ENCODE data around the gene GALNT12. TPM values are rescaled to one million over a fixed set of nuclear protein-coding genes. Genes with fewer than 3 reads are reported as not detected.

The GALNT12 gene
- total RNA-seq, 6 donors from 2014 or later: 18.2 to 89.1 (median 30.0) TPM

GRCh38 chr9:98866435-98867102 is 59.1 kb downstream of the GALNT12 start:
- WGBS, 2 donors: 55 to 62% methylated on average over 6 of the region's 6 CpGs
- DNase-seq: no peak
- Histone ChIP-seq H3K27ac (no peak overlapping the region), H3K4me1 (peaks cover 6 to 19% (median 19%) of the 10 kb centered on the region in 4 donors), H3K4me3 (no peak overlapping the region), H3K9me3 (no peaks in the 10 kb centered on the region), H3K27me3 (no peaks in the 10 kb centered on the region), H3K36me3 (no peaks in the 10 kb centered on the region)
- no peak for ATAC-seq (ENCODE audit: low FRiP score in 2 of 2)
- TF ChIP-seq POLR2AphosphoS5 (IDR thresholded peaks at IDR 0.05): no peak
- no peak for TF ChIP-seq EP300 (IDR thresholded peaks at IDR 0.05)
- TF ChIP-seq CTCF (IDR thresholded peaks at IDR 0.05): no peak

GRCh38 chr9:98867103-98867428 is 59.6 kb downstream of the GALNT12 start:
- H3K4me3 ChIP-seq: no peak overlapping the region
- TF ChIP-seq POLR2AphosphoS5 (IDR thresholded peaks at IDR 0.05): no peak
- no peak for TF ChIP-seq CTCF (IDR thresholded peaks at IDR 0.05)
- no peak for TF ChIP-seq EP300 (IDR thresholded peaks at IDR 0.05)
- no peak for TF ChIP-seq POLR2A (IDR thresholded peaks at IDR 0.05)
- H3K36me3 ChIP-seq: no peaks in the 10 kb centered on the region
- DNase-seq (no peak), ATAC-seq (ENCODE audit: low FRiP score in 2 of 2) (peak in 1 of 2 donors; percentile 7)
- no peaks in the 10 kb centered on the region for H3K27me3 ChIP-seq
- H3K27ac ChIP-seq: peak overlapping the region in 1 of 4 donors; percentile 37
- no peaks in the 10 kb centered on the region for H3K9me3 ChIP-seq
- WGBS, 2 donors: 17 to 36% methylated on average over 1 of the region's 1 CpG
- peaks cover 6 to 19% (median 19%) of the 10 kb centered on the region in 4 donors for H3K4me1 ChIP-seq

GRCh38 chr9:98867429-98868168 is 60.1 kb downstream of the GALNT12 start:
- peak overlapping the region in 1 of 4 donors; percentile 37 for H3K27ac ChIP-seq
- no peaks in the 10 kb centered on the region for H3K9me3 ChIP-seq
- DNase-seq (peak in 1 of 2 donors; percentile 48), ATAC-seq (ENCODE audit: low FRiP score in 2 of 2) (peak; percentile 82 to 95)
- 36 to 49% methylated on average over 4 of the region's 4 CpGs for whole genome bisulfite sequencing, 2 donors
- peak; percentile 20 to 62 for TF ChIP-seq POLR2AphosphoS5 (IDR thresholded peaks at IDR 0.05)
- TF ChIP-seq EP300 (IDR thresholded peaks at IDR 0.05): no peak
- no peaks in the 10 kb centered on the region for H3K36me3 ChIP-seq
- H3K4me1 ChIP-seq: peaks cover 6 to 19% (median 19%) of the 10 kb centered on the region in 4 donors
- no peak overlapping the region for H3K4me3 ChIP-seq
- H3K27me3 ChIP-seq: no peaks in the 10 kb centered on the region

- 92 to 95% methylated on average over 8 of the region's 8 CpGs for WGBS, 2 donors
- Histone ChIP-seq H3K4me1 (peaks cover 6 to 19% (median 19%) of the 10 kb centered on the region in 4 donors), H3K27me3 (no peaks in the 10 kb centered on the region), H3K4me3 (no peak overlapping the region), H3K27ac (no peak overlapping the region), H3K9me3 (no peaks in the 10 kb centered on the region), H3K36me3 (no peaks in the 10 kb centered on the region)
- no peak for TF ChIP-seq POLR2A (IDR thresholded peaks at IDR 0.05)
- TF ChIP-seq CTCF (IDR thresholded peaks at IDR 0.05): no peak
- TF ChIP-seq EP300 (IDR thresholded peaks at IDR 0.05): no peak
- no peak for TF ChIP-seq POLR2AphosphoS5 (IDR thresholded peaks at IDR 0.05)
- DNase-seq: no peak
- no peak for ATAC-seq (ENCODE audit: low FRiP score in 2 of 2)
These were observed 61.7 kb downstream of the GALNT12 start for GRCh38 chr9:98869078-98869745.

- WGBS, 2 donors: 73 to 77% methylated on average over 3 of the region's 3 CpGs
- Histone ChIP-seq H3K4me1 (peaks cover 6 to 19% (median 19%) of the 10 kb centered on the region in 4 donors), H3K4me3 (no peak overlapping the region), H3K36me3 (no peaks in the 10 kb centered on the region), H3K9me3 (no peaks in the 10 kb centered on the region), H3K27me3 (no peaks in the 10 kb centered on the region), H3K27ac (no peak overlapping the region)
- DNase-seq: no peak
- TF ChIP-seq POLR2AphosphoS5 (IDR thresholded peaks at IDR 0.05) (no peak), EP300 (IDR thresholded peaks at IDR 0.05) (no peak), CTCF (IDR thresholded peaks at IDR 0.05) (no peak), POLR2A (IDR thresholded peaks at IDR 0.05) (no peak)
- ATAC-seq (ENCODE audit: low FRiP score in 2 of 2): no peak
These were observed 62.4 kb downstream of the GALNT12 start for GRCh38 chr9:98869866-98870265.

Data from upper lobe of left lung (tissue), 6 donors.